ENCODE results near the gene HK2.

GRCh38 chr2:74789271-74789670 is 44.7 kb upstream of the HK2 start:
- TF ChIP-seq, protein P1, sequence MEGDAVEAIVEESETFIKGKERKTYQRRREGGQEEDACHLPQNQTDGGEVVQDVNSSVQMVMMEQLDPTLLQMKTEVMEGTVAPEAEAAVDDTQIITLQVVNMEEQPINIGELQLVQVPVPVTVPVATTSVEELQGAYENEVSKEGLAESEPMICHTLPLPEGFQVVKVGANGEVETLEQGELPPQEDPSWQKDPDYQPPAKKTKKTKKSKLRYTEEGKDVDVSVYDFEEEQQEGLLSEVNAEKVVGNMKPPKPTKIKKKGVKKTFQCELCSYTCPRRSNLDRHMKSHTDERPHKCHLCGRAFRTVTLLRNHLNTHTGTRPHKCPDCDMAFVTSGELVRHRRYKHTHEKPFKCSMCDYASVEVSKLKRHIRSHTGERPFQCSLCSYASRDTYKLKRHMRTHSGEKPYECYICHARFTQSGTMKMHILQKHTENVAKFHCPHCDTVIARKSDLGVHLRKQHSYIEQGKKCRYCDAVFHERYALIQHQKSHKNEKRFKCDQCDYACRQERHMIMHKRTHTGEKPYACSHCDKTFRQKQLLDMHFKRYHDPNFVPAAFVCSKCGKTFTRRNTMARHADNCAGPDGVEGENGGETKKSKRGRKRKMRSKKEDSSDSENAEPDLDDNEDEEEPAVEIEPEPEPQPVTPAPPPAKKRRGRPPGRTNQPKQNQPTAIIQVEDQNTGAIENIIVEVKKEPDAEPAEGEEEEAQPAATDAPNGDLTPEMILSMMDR (IDR thresholded peaks at IDR 0.05; ENCODE audit: extremely low read depth in 1 of 2, insufficient read depth in 1 of 2, low read depth in 1 of 2, low read length in 2 of 2) = no peak
- TF ChIP-seq, protein P2, sequence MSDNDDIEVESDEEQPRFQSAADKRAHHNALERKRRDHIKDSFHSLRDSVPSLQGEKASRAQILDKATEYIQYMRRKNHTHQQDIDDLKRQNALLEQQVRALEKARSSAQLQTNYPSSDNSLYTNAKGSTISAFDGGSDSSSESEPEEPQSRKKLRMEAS (IDR thresholded peaks at IDR 0.05; ENCODE audit: insufficient read depth, insufficient read length) = no peak
- TF ChIP-seq POLR2A (IDR thresholded peaks at IDR 0.05; ENCODE audit: low read depth, low read length) (no peak), MYC (IDR thresholded peaks at IDR 0.05; ENCODE audit: low read depth, low read length) (no peak), POLR2AphosphoS5 (IDR thresholded peaks at IDR 0.05; ENCODE audit: insufficient read depth, low read depth, low read length) (no peak), EZH2 (IDR thresholded peaks at IDR 0.05; ENCODE audit: borderline replicate concordance, low read depth, low read length, severe bottlenecking) (no peak), GATA2 (IDR thresholded peaks at IDR 0.05; ENCODE audit: insufficient read depth, insufficient read length, low read depth, low read length) (no peak), FOS (IDR thresholded peaks at IDR 0.05; ENCODE audit: borderline replicate concordance, insufficient read depth, low read length) (no peak)
